H1 (cell line): ENCODE measurements around the gene AOAH. TPM values are rescaled to one million over a fixed set of nuclear protein-coding genes. Genes with fewer than 3 reads are reported as not detected.

Experiments used
- CTCF ChIA-PET: fragments of 300-600 bp; sonication (Branson Sonifier 250); formaldehyde crosslinking; loops from one replicate; lab custom pipeline; 2021; ENCODE audit not compliant: partially characterized antibody; lab: Charles Lee
- POLR2A ChIA-PET: fragments of 300-600 bp; sonication (Branson Sonifier 250); formaldehyde crosslinking; loops from one replicate; lab custom pipeline; 2021; ENCODE audit warnings: inconsistent platforms; ENCODE audit not compliant: partially characterized antibody; lab: Charles Lee
- DNase-seq, 2 experiments: peaks; one replicate each; pipeline versions ENCODE4 v3.0.0 to v3.0.0-alpha.2; 2010 to 2022; ENCODE audit warnings: low spot score in 2 of 2, low read depth in 1 of 2, mixed read lengths in 1 of 2
- FAIRE-seq: peaks from 2 replicates; lab custom pipeline; 2011; peaks lifted over from hg19 to GRCh38; lab: Jason Lieb, UNC
- H2AFZ ChIP-seq: 2 replicates; pipeline ENCODE4 v1.8.1; 2012; ENCODE audit warnings: low read length, inconsistent platforms
- H2AK5ac ChIP-seq: 2 replicates; pipeline ENCODE4 v1.6.1; 2013; ENCODE audit warnings: low read depth, low read length
- H2BK120ac ChIP-seq: replicated peaks from 2 replicates; pipeline ENCODE3; 2013; ENCODE audit warnings: low read depth, low read length, inconsistent platforms
- H2BK12ac ChIP-seq: 2 replicates; pipeline ENCODE4 v1.6.1; 2013; ENCODE audit warnings: low read depth, low read length
- H2BK15ac ChIP-seq: 2 replicates; pipeline ENCODE4 v1.6.1; 2013; ENCODE audit warnings: low read length
- H2BK20ac ChIP-seq: 2 replicates; pipeline ENCODE4 v1.6.1; 2013; ENCODE audit warnings: low read length
- H2BK5ac ChIP-seq: 2 replicates; pipeline ENCODE4 v1.6.1; 2013; ENCODE audit warnings: low read depth, low read length
- H3K14ac ChIP-seq: 2 replicates; pipeline ENCODE4 v1.6.1; 2013; ENCODE audit warnings: inconsistent platforms; ENCODE audit not compliant: insufficient read length
- H3K18ac ChIP-seq: 2 replicates; pipeline ENCODE4 v1.6.1; 2013; ENCODE audit warnings: low read length; ENCODE audit errors: extremely low read depth
- H3K23ac ChIP-seq: 2 replicates; pipeline ENCODE4 v1.6.1; 2013; ENCODE audit warnings: inconsistent platforms; ENCODE audit not compliant: insufficient read length
- H3K23me2 ChIP-seq: 2 replicates; pipeline ENCODE4 v1.6.1; 2013; ENCODE audit warnings: low read depth, low read length
- H3K27ac ChIP-seq: 2 replicates; pipeline ENCODE4 v1.6.1; 2011; ENCODE audit warnings: low read depth, low read length, inconsistent platforms
- H3K27me3 ChIP-seq, 4 experiments: replicated peaks in 1 of 4; 1 replicate in 1 of 4; 2 replicates in 3 of 4; pipeline versions ENCODE4 v1.6.1 to v1.8.1; 2011 to 2013; ENCODE audit warnings: low read length in 3 of 4, mild to moderate bottlenecking in 3 of 4, inconsistent platforms in 2 of 4, mixed read lengths in 2 of 4, moderate library complexity in 1 of 4; ENCODE audit not compliant: control insufficient read depth in 3 of 4, insufficient read depth in 3 of 4; ENCODE audit errors: extremely low read depth in 1 of 4
- H3K36me3 ChIP-seq, 4 experiments: 2 replicates each; pipeline versions ENCODE4 v1.6.1 to v1.8.1; 2011 to 2013; ENCODE audit warnings: mild to moderate bottlenecking in 4 of 4, low read length in 3 of 4, moderate library complexity in 2 of 4, control low read depth in 1 of 4, inconsistent platforms in 1 of 4; ENCODE audit not compliant: insufficient read depth in 4 of 4, control insufficient read depth in 2 of 4
- H3K4ac ChIP-seq: replicated peaks from 2 replicates; pipeline ENCODE3; 2013; ENCODE audit warnings: low read length, low read depth, mixed read lengths, inconsistent platforms; ENCODE audit not compliant: insufficient read length
- H3K4me1 ChIP-seq, 4 experiments: replicated peaks in 1 of 4; 1 replicate in 1 of 4; 2 replicates in 3 of 4; pipeline versions ENCODE4 v1.6.1 to v1.8.1; 2011 to 2013; ENCODE audit warnings: low read length in 3 of 4, inconsistent platforms in 2 of 4, mixed read lengths in 1 of 4; ENCODE audit not compliant: insufficient read depth in 4 of 4, control insufficient read depth in 3 of 4
- H3K4me2 ChIP-seq, 2 experiments: 2 replicates each; pipeline versions ENCODE4 v1.6.1 to v1.8.1; 2011 to 2013; ENCODE audit warnings: low read depth in 2 of 2, low read length in 2 of 2, control low read depth in 1 of 2, inconsistent platforms in 1 of 2, mild to moderate bottlenecking in 1 of 2; ENCODE audit not compliant: insufficient read depth in 1 of 2
- H3K4me3 ChIP-seq, 4 experiments: fragments of 200-600, 300-600 bp in 1 of 4; sonication (generic), shearing (Covaris generic), sonication (Bioruptor Twin) in 1 of 4; 2 replicates each; pipeline versions ENCODE4 v1.5.1 to v1.8.1; 2011 to 2016; ENCODE audit warnings: low read length in 4 of 4, low read depth in 3 of 4, control low read depth in 2 of 4, inconsistent platforms in 2 of 4, mild to moderate bottlenecking in 2 of 4, mixed read lengths in 1 of 4, moderate library complexity in 1 of 4; ENCODE audit not compliant: insufficient read depth in 2 of 4; ENCODE audit errors: extremely low read depth in 1 of 4
- H3K56ac ChIP-seq: replicated peaks from 2 replicates; pipeline ENCODE3; 2013; ENCODE audit warnings: low read depth, mild to moderate bottlenecking, mixed read lengths, low read length, inconsistent platforms; ENCODE audit not compliant: insufficient read length
- H3K79me1 ChIP-seq: 2 replicates; pipeline ENCODE4 v1.6.1; 2013; ENCODE audit warnings: low read depth, low read length, control low read depth
- H3K79me2 ChIP-seq, 2 experiments: 2 replicates each; pipeline versions ENCODE4 v1.6.1 to v1.8.1; 2012 to 2013; ENCODE audit warnings: low read length in 2 of 2, mild to moderate bottlenecking in 2 of 2, inconsistent platforms in 1 of 2; ENCODE audit not compliant: insufficient read depth in 2 of 2, control insufficient read depth in 1 of 2
- H3K9ac ChIP-seq, 4 experiments: replicated peaks in 1 of 4; 1 replicate in 1 of 4; 2 replicates in 3 of 4; pipeline versions ENCODE4 v1.6.1 to v1.8.1; 2011 to 2013; ENCODE audit warnings: low read depth in 3 of 4, low read length in 3 of 4, control low read depth in 2 of 4, mild to moderate bottlenecking in 2 of 4, moderate library complexity in 2 of 4, inconsistent platforms in 1 of 4; ENCODE audit errors: extremely low read depth in 1 of 4
- H3K9me3 ChIP-seq, 2 experiments: 2 replicates each; pipeline versions ENCODE4 v1.6.1 to v1.8.1; 2012 to 2013; ENCODE audit warnings: mild to moderate bottlenecking in 2 of 2, moderate library complexity in 2 of 2, control low read depth in 1 of 2, inconsistent platforms in 1 of 2, low read depth in 1 of 2, low read length in 1 of 2, mixed read lengths in 1 of 2; ENCODE audit not compliant: insufficient read depth in 2 of 2
- H4K20me1 ChIP-seq, 2 experiments: replicated peaks in 1 of 2; 2 replicates each; pipeline versions ENCODE3 to v1.8.1; 2011 to 2013; ENCODE audit warnings: inconsistent platforms in 2 of 2, low read length in 2 of 2, mild to moderate bottlenecking in 1 of 2; ENCODE audit not compliant: insufficient read depth in 2 of 2, control insufficient read depth in 1 of 2
- H4K5ac ChIP-seq: 2 replicates; pipeline ENCODE4 v1.6.1; 2013; ENCODE audit warnings: low read length, low read depth, mixed read lengths, inconsistent platforms; ENCODE audit not compliant: insufficient read length
- H4K8ac ChIP-seq: 2 replicates; pipeline ENCODE4 v1.8.0; 2013; ENCODE audit warnings: mild to moderate bottlenecking, moderate library complexity, low read length, inconsistent platforms; ENCODE audit not compliant: insufficient read depth; ENCODE audit errors: extremely low read depth
- H4K91ac ChIP-seq: replicated peaks from 2 replicates; pipeline ENCODE3; 2013; ENCODE audit warnings: low read length, mixed read lengths, inconsistent platforms; ENCODE audit not compliant: insufficient read length
- BRCA1 ChIP-seq: IDR thresholded peaks from 2 replicates; pipeline ENCODE4 v1.6.1; 2012; ENCODE audit warnings: low read depth, low read length, improper control_type of control experiment
- CHD1 ChIP-seq: IDR thresholded peaks from 2 replicates; pipeline ENCODE4 v1.6.1; 2012; ENCODE audit warnings: low read depth, low read length, improper control_type of control experiment
- POLR2AphosphoS5 ChIP-seq: IDR thresholded peaks from 2 replicates; pipeline ENCODE4 v1.6.1; 2011; ENCODE audit warnings: low read depth, low read length
- TBP ChIP-seq: IDR thresholded peaks from 2 replicates; pipeline ENCODE4 v1.6.1; 2011; ENCODE audit warnings: low read depth, low read length, improper control_type of control experiment
- TCF12 ChIP-seq: IDR thresholded peaks from 2 replicates; pipeline ENCODE4 v1.6.1; 2011; ENCODE audit warnings: low read depth, mild to moderate bottlenecking, low read length
- WGBS, 2 experiments: shearing (Covaris generic) in 1 of 2; methylation state at CpG; one replicate each; pipeline versions ENCODE4 v1.1.6 to v1.1.7; 2013 to 2015; ENCODE audit warnings: low lambda C conversion rate in 2 of 2, mixed read lengths in 2 of 2, inconsistent platforms in 1 of 2, low coverage in 1 of 2, missing lambda C conversion rate in 1 of 2; ENCODE audit not compliant: insufficient replicate concordance in 2 of 2, insufficient coverage in 1 of 2, insufficient read length in 1 of 2; ENCODE audit errors: extremely low coverage in 1 of 2, missing lambda C conversion rate in 1 of 2; 5-methylcytosine and 5-hydroxymethylcytosine counted together
- polyA plus RNA-seq, 7 experiments: library from polyadenylated mRNA; depleted of rRNA in 3 of 7; stranded (reverse) in 5 of 7; unstranded in 2 of 7; fragments of >200 nt in 5 of 7; fragments of 200-250 nt in 2 of 7; gene quantifications; 1 replicate in 5 of 7; 2 replicates in 1 of 7; 4 replicates in 1 of 7; pipeline versions ENCODE4 v1.2.1 to v1.2.3, GENCODE V29; 2011 to 2013; ENCODE audit warnings: missing spikeins in 2 of 7, mixed read lengths in 2 of 7
- total RNA-seq: library from RNA; stranded (reverse); fragmentation: NEBNext Ultra II Directional; extraction: Animal tissue kit (Norgen Biotek cat#: 25700); gene quantifications from 2 replicates; pipeline ENCODE4 v1.2.1, GENCODE V29; 2021
- TF ChIP-seq, protein P1 (sequence below), 3 experiments: IDR thresholded peaks; 1 replicate in 2 of 3; 2 replicates in 1 of 3; pipeline versions ENCODE4 v1.5.1 to v1.6.1; 2011; ENCODE audit warnings: low read length in 3 of 3, mild to moderate bottlenecking in 3 of 3, inconsistent platforms in 2 of 3, low read depth in 1 of 3, moderate library complexity in 1 of 3; ENCODE audit not compliant: insufficient read depth in 1 of 3; ENCODE audit errors: control extremely low read depth in 1 of 3
- TF ChIP-seq, protein P2 (sequence below): IDR thresholded peaks from 2 replicates; pipeline ENCODE4 v1.6.1; 2012; ENCODE audit warnings: inconsistent platforms

Gene AOAH
- total and polyA plus RNA-seq, 2 of the 8 experiments (the other 6 are each of a cell fraction or from before 2014, with no cell fraction given) = 0.08 TPM; not detected in 1

DNA sequence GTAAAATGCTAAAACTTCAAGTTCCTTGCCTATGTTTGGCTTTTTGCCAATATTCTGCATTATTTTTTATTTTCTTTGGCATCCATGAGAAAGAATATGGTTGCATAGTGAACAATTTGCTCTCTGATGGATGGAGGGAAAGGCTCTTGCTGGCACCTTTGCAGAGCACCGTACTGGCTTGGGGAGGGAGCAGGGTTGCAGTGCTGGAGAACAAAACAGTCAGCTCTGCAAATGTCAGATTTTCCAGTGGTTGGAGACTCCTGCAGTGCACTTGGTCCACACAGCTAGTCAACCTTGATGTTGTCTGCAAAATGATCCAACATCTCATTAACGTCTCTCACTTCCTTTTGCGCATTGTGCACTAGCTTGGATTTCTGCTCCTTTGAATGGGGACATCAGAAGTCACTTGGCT, 233.9 kb downstream of the AOAH start:
- Histone ChIP-seq H3K27ac (no peak overlapping the region), H3K4me2 (no peak overlapping the region), H3K4ac (no peak overlapping the region), H3K18ac (no peak overlapping the region), H3K9me3 (no peaks in the 10 kb centered on the region), H4K20me1 (no peaks in the 10 kb centered on the region), H3K14ac (no peak overlapping the region), H2AK5ac (no peak overlapping the region), H2BK12ac (no peak overlapping the region), H3K4me1 (no peaks in the 10 kb centered on the region), H4K5ac (no peak overlapping the region), H3K79me1 (no peaks in the 10 kb centered on the region), H2BK5ac (no peak overlapping the region), H2AFZ (no peak overlapping the region; the same call in 1 of the 2 replicates), H2BK120ac (no peak overlapping the region), H3K56ac (no peak overlapping the region), H4K91ac (no peak overlapping the region), H4K8ac (no peak overlapping the region), H3K4me3 (no peak overlapping the region), H3K9ac (no peak overlapping the region), H3K79me2 (no peaks in the 10 kb centered on the region), H2BK15ac (no peak overlapping the region), H3K36me3 (no peaks in the 10 kb centered on the region), H3K27me3 (no peaks in the 10 kb centered on the region), H3K23me2 (no peaks in the 10 kb centered on the region), H2BK20ac (no peak overlapping the region), H3K23ac (no peak overlapping the region)
- TF ChIP-seq, protein P1, sequence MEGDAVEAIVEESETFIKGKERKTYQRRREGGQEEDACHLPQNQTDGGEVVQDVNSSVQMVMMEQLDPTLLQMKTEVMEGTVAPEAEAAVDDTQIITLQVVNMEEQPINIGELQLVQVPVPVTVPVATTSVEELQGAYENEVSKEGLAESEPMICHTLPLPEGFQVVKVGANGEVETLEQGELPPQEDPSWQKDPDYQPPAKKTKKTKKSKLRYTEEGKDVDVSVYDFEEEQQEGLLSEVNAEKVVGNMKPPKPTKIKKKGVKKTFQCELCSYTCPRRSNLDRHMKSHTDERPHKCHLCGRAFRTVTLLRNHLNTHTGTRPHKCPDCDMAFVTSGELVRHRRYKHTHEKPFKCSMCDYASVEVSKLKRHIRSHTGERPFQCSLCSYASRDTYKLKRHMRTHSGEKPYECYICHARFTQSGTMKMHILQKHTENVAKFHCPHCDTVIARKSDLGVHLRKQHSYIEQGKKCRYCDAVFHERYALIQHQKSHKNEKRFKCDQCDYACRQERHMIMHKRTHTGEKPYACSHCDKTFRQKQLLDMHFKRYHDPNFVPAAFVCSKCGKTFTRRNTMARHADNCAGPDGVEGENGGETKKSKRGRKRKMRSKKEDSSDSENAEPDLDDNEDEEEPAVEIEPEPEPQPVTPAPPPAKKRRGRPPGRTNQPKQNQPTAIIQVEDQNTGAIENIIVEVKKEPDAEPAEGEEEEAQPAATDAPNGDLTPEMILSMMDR (IDR thresholded peaks at IDR 0.05; ENCODE audit: control extremely low read depth in 1 of 3, insufficient read depth in 1 of 3, low read depth in 1 of 3, low read length in 3 of 3) = no peak
- TF ChIP-seq TCF12 = no peak
- no peak for TF ChIP-seq BRCA1
- TF ChIP-seq POLR2AphosphoS5 = no peak
- no peak for TF ChIP-seq CHD1
- TF ChIP-seq TBP = no peak
- TF ChIP-seq, protein P2, sequence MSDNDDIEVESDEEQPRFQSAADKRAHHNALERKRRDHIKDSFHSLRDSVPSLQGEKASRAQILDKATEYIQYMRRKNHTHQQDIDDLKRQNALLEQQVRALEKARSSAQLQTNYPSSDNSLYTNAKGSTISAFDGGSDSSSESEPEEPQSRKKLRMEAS = no peak
- 85% methylated on average over 3 of the region's 3 CpGs; no CpG with 5 or more reads in 1 of the 2 experiments for WGBS, 2 experiments
- POLR2A ChIA-PET = no interaction called here
- CTCF ChIA-PET = interaction anchor here (0.5 to 11.8 kb wide), 11 partner anchors 15 to 1856 kb away, joined by 3 to 104 read pairs (median 4); no protein-coding TSS in a partner anchor
- DNase-seq = no peak
- no peak for FAIRE-seq
